KG1 (cell line): ENCODE data around the gene TELO2.

Experiments
- DNase-seq: peaks from one replicate; lab custom pipeline; 2025; lab: John Stamatoyannopoulos, UW

Gene TELO2

DNA sequence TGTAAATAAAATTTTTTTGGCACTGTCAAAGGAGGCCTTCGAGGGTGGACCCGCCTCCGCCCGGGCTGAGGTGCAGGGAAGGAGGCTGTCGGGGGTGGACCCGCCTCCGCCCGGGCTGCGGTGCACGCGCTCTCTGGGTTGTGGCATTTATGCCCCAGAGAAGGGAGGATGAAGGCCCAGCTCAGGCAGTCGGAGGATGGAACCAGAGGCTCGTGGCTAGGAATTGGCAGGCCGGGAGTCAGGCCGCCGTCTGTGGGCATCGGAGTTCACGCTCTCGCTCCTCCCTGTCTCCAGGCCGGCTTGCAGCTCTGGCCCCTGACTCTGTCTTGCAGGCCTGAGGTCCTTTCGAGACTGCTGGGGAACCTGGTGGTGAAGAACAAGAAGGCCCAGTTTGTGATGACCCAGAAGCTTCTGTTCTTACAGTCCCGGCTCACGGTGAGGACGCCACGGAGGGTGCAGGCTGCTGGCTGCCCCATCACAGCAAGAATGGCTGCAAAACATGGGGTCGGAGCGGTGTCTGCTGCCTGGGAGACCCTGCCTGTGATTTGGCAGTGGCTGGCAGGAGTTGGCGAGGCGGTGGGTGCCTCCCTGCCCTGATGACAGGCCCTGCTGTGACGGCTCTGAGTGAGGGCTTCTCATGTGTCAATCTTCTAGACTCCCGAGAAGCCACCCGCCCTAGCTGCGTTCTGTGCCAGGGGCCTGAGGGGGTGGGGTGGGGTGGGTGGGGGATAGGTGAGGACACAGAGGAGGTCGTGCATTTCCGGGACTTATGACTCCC lies 5.9 kb downstream of the TELO2 start:
- DNase-seq, result no peak

DNA sequence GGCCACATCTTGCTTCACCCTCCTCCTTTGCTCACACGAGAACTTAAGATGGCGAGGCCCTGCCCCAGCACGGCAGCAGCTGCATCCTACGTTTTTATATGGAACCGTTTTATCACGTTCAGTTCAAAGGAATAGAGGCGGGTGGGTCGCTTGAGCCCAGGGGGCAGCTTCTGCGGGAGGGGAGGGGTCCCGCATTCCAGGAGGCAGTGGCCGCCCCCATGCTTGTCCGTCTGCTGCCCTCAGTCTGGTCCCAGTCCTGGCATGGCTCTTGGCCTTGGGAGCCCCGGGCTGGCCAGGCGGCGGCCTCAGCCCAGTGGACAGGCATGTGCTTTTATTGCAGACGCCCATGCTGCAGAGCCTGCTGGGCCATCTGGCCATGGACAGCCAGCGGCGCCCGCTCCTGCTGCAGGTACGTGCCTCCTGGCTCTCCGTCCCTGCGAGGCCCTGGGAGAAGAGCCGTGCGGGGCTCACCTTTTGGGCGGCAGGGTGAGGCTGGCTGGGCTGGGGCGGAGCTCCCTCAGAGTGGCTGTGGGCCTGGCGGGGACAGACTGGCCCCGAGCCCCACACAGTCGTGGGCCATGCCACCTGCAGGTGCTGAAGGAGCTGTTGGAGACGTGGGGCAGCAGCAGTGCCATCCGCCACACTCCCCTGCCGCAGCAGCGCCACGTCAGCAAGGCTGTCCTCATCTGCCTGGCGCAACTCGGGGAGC lies 6.8 kb downstream of the TELO2 start:
- no peak for DNase-seq

DNA sequence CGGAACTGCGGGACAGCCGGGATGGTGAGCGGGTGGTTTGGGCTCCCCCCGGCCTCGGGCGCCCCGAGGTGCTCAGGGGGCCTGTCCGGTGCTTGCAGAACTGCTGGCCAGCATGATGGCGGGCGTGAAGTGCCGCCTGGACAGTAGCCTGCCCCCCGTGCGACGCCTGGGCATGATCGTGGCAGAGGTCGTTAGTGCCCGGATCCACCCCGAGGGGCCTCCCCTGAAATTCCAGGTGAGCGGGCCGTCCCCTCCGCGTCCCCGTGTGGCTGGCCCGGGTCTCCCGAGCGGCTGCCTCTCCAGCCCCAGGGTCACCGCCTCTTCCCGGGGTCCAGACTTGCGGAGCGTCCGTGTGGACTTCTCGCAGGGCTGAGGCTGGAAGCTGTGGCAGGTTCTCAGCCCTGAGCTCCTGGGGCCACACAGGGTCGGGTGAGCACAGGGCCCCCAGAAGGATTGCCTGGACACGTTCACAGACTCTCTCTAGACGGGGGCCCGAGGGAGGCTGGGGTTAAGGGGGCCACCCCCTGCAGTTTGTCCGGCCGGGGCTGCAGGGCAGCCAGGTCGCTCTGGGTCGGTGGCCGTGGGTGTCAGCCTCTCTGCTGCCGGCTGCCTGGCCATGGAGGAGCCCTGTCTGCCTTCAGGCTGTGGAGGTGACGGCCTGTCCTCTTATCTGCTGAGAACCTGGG lies 7.4 kb downstream of the TELO2 start:
- DNase-seq, result no peak

DNA sequence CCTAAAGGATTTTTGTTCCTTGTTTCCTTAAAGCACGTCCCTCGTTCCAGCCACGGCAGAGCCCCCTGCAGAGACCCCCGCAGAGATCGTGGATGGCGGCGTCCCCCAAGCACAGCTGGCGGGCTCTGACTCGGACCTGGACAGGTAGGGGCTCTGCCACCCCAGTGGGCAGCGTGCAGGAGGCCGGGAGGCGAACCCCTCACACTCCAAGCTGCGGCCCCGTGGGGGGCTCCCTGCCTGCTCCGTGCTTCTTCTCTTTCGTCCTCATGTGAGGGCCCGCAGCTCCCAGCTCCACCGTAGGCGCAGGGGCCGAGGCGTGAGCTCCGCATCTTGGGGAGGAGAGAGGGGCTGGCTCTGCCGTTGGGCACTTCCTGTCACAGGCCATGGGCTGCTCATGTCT lies 8.5 kb downstream of the TELO2 start:
- no peak for DNase-seq

DNA sequence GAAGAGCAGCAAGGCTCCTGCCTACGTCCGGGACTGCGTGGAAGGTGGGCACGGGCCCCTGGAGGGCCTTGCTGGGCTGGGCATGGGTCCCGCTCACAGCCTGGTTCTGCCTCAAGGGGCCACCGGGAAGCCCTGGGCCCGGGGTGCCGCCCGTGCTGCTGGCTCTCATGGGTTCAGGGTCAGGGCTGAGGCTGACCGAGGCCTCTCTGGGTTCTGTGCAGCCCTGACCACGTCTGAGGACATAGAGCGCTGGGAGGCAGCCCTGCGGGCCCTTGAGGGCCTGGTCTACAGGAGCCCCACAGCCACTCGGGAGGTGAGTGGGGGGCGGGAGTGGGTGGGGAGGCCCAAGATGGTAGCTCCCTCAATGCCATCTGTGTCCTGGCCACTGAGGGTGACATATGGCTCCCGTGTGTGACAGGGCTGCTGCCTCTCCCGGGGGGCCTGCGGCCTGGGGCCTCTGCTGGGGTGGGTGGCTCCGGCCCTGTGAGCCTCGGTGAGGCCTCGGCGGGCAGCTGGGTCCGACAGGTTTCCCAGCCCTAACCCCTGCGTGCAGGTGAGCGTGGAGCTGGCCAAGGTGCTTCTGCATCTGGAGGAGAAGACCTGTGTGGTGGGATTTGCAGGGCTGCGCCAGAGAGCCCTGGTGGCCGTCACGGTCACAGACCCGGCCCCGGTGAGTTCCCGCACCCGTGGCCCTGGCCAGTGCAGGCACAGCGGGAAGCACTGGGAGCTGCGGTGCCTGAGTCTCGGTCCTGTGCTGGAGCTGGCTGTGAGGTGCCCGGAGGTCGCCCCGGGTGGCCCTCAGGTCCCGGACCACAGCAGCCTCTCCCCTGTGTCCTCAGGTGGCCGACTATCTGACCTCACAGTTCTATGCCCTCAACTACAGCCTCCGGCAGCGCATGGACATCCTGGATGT lies 9.2 kb downstream of the TELO2 start:
- no peak for DNase-seq

DNA sequence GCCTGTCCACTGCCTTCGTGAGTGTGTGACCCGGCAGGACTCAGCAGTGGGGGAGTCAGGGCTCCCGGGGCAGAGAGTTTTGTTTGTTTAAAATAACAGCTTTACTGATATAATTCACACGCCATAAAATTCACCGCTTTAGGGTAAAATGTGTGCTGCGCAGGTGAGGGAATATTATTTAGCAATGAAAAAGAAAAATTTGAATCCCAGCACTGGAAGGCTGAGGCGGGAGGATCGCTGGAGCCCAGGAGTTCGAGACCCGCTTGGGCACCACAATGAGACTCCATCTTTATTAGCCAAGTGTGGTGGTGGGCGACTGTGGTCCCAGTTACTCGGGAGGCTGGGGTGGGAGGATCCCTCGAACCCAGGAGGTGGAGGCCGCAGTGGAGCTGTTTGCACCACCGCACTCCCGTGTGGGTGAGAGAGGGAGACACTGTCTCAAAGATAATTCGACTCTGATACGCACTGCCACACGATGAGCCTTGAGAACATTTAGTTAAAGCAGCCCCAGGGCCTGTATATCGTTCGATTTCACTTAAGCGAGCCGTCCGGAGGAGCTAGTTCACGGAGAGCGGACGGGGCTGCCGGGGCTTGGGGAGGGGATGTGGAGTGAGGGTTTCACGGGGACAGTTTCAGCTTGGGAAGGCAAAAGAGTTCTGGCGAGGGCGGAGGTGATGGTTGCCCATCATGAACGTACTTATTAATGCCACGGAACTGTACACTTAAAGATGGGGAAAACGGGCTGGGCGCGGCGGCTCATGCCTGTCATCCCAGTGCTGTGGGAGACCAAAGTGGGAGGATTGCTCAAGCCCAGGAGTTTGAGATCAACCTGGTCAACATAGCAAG lies 10.2 kb downstream of the TELO2 start:
- DNase-seq, result no peak

DNA sequence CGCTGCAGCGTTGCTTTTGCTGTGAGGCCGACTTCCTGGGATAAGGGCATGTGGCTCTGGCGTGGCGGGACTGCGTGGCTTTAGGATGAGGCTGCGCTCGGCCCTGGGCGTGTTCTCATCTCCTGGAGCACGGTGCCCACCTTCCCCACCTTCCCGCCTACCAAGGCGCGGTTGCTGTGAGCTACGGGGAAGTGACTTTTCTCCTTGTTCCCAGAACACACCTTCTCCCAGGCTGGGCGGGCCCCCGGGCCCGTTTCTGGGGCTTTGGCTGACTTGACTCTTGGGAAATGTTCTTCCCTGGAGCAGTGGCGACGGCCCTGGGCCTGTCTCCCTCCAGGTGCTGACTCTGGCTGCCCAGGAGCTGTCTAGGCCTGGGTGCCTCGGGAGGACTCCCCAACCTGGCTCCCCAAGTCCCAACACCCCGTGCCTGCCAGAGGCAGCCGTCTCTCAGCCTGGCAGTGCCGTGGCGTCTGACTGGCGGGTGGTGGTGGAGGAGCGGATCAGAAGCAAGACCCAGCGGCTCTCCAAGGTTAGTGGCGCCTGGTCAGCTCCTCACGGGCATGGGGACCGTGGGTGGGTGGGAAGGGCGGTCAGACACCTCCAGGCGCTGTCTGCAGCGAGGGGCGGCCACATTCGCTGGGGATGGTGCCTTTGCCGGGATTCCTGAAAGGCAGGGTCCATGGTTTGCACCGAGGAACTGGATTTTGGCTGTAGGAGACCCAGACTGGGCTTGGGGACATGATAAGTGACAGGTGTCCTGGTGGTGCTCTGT lies 12.1 kb downstream of the TELO2 start:
- DNase-seq, result no peak

DNA sequence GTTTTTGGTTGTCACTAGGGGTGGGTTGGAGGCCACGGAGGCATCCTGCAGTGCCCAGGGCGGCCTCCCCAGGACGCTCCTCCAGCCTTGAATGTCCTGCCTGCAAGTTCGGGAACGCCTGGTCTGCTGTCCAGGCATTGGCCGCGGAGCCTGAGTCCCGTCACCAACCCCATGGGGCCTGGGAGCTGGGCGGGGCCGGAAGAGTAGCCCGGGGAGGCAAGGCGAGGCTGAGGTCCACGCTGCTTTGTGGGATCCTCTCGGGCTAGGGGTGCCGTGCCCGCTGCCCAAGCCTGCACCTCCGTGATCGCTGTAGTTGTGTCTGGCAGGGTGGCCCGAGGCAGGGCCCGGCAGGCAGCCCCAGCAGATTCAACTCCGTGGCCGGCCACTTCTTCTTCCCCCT lies 12.8 kb downstream of the TELO2 start:
- no peak for DNase-seq

DNA sequence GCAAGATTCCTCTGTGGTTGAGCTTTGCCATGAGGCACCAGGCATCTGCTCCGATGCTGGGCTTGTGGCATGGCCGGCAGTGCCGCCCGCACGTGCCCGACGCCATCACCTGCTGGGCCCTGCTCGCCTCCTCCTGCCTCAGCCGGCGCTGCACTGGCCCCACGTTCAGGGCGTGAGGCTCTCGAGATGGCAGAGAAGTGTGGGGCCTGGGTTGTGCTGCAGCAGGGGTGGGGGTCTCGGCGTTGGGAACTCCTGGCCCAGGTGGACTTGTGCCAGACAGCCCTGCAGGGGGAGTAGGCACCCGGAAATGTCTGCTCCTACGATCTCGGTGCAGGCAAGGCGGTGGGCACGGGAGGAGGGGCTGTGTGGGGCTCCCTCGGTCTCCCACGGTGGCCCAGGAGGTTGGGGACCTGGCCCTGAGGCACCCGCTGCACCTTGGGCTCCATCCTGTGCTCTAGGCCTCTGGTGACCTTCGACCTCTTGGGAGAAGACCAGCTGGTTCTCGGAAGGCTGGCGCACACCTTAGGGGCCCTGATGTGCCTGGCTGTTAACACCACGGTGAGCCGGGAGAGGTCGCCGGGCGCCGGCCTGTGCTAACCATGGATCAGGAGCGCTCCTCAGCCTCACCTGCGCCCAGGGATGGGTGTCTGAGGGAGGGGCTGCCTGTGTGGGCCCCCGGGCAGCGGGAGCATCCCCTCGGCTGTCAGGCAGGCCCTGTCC lies 13.5 kb downstream of the TELO2 start:
- no peak for DNase-seq

DNA sequence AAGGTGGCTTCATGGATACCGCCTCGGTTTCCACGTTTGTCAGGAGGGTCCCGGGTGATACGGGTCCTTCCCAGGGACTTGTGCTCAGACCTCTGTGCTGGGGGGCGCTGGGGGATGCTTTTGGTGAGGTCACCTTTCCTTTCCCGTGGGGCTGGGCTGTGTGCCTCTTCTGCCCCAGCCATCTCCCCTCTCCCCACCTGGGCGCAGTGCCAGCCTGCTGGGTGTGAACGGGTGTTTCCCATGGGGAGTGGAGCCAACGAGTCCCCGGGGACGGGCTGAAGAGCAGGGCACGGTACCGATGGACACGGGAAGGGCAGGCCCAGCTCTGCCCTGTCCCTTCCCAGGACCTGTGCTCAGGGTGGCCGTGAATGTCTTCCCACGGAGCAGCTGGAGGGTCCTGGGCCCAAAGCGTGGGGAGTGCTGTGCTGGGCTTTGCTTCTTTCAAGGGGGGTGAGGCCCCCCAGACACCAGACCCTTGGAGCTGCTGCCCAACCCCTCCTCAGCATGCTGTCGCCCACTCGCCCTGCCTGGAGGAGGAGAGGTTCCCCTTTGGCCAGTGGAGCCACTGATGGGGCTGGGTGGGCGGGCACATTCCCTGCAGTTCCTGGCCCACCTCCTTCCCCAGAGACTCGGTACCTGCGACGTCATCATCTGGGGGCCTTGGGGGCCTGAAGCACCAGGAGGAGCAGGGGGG lies 15.5 kb downstream of the TELO2 start:
- DNase-seq, result no peak

DNA sequence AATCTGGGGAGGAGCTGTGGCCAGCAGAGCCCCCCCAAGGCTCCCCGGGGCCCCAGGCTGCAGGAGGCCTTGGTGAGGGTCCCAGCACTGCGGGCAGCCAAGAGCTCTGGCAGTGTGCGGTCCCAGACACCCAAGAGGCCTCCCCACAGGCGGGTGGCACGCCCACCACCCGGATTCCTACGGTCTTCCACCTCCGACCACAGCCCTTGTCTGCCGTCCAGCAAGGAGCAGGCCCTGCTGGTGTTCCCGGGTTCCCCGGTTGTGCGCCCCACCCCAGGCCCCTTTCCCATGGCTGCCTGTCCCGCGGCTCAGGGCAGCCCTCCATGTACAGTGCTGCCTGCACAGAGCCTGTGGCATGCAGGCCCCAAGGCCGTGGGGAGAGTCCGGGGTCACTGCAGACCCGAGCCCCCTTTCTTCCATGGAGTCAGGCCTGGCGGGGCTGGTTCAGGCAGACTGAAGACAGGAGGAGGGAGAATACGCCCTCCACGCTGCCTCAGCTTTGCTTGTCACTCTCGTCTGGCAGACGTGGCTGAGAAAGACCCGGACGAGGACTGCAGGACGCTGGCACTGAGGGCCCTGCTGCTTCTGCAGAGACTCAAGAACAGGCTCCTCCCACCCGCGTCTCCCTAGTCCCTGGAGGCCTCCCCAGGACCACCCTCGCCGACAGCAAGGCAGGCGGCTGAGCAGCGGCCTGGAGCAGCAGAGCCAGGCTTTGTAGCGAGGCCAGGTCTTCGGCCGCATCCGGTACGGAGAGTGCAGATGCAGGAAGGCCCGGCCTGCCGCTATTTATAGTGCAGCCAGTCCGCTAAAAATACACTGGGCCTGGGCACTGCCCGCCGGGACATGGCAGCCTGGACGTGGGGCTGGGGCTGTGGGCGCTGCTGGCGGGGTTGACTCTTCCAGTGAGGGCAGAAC lies 16.4 kb downstream of the TELO2 start:
- no peak for DNase-seq

DNA sequence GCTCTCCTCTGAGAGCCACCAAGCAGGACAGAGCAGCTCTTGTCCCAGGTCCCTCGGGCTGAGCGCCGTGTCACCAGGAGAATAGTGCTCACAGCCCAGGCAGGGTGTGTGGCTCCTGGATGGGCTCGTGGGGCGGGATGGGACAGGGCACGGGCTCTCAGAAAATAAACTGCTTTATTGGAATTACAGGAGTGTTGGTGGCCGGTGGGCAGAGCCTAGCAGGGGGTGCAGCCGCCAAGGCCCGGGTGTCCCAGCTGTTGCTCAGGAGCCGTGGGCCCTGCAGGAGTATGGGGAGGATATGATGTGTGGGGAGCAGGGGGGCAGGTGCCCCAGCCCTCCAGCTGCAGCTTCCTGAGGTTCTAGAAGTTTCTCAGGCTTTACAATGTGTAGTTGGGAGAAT lies 17.1 kb downstream of the TELO2 start:
- no peak for DNase-seq

DNA sequence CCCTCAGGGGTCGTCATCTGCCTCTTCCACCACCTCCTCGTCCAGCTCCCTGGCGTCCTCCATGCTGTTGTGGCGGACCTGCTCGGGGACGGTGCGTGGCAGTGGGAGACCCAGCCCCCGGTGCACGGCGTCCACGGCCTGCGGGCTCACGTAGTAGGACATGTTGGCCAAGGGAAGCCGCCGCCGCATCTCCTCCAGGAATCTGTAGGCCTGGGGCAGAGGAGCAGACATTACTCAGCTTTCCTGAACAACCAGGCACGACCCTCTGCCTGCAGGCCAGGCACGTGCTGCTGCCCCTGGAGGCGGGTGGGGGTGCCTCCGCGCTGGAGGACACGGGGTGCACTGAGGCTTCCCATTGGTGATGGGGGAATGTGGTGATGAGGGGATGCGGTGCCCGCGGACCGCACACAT lies 17.8 kb downstream of the TELO2 start:
- DNase-seq, result no peak

DNA sequence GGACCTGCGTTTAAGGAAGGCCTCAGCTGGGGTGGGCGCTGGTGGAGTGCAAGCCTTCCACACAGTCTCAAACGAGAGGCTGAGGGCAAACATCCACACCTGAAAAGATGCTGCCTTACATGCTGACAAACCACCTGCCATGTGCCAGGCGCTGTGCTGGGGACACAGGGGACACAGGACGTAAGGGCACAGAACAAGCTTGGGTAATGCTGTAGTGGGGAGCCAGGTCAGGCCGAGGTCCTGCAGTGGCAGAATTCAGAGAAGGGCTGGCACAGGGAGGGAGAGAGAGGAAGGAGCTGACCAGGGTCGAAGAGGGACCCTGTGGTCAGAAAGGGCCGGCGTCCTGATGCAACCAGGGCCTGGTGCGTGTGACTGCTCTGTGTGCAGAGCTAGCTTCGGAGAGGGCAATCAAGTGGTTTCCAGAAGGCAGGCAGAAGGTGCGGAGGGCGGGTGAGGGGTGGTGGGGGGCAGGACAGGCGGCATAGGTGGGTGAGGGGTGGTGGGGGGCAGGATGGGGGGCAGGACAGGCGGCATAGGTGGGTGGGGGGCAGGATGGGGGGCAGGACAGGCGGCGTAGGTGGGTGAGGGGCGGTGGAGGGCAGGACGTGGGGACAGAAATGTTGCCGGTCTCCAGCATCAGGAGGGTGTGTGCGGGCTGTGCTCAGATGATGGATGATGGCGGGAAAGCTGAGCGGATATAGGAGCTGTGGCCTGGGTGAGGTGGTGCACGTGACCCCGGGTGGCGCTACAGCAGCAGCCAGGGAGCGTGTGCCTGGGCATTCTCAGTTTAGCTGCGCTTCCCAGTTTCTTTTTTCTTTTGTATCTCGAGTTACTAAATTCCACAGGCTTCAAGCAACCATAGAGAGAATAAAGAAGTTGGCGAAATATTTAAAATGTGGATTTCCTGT lies 18.8 kb downstream of the TELO2 start:
- no peak for DNase-seq

DNA sequence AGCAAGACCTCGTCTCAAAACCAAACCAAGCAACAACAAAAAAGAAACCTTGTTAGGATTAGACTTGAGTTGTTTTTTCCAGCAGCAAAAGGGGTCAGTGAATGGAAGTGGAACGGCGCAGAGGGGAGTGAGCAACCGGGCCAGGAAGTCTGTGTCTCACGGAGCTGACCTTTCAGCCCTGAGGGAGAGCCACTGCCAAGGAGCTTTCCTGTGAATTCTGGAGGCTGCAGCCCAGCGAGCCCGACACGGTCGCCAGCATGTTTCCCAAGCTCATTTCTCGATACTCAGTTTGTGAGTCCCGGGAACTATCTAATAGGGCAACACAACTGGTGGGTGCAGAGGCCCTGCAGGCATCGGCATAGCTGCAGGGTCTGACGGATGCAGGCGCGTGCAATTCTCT lies 19.6 kb downstream of the TELO2 start:
- DNase-seq, result no peak

DNA sequence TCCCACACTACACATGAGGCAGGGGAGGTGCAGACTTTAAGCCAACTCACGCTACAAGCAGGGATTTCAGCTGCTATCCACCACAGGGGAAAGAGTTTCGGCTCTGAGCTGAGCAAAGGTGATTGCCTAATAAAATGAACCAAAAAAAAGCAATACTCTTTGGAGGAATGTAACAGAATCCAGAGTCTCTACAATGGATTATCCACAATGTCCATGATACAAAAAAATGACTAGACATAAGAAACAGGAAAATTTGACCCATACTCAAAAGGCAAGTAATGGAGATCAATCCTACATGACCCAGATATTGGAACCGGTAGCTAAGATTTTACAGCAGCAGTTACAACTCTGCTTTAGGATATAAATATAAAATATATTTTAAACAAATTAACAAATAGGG lies 21.3 kb downstream of the TELO2 start:
- DNase-seq, result no peak

DNA sequence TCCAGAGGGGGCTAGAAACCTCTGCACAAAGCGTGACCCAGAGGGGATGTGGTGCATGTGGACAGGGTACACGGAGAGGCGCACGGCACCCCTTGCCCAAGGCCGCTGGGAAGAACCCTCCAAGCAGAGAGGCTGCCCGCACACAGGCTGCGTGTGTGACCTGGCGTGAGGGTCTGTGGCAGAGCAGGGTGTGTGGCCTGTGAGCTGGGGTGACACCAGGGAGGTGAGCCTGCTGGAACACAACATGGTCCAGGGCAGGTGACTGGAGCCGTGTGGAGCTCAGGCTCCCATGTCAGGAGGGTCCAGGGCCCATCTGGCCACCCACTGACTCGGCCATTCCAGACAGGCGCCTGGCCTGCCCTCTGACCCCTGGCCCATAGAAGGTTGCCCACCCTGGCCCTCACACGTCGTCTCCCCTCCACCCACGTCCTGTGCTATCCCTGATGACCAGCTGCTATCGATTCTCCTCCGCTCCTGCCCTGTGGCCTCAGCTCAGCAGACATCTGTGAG lies 25.5 kb downstream of the TELO2 start:
- no peak for DNase-seq
